ENCODE measurements around the gene MCC. TPM values are rescaled to one million over a fixed set of nuclear protein-coding genes. Genes with fewer than 3 reads are reported as not detected.

Gene MCC
- total and polyA plus RNA-seq, 4 donors: 1.6 to 38.6 (median 11.2) TPM

DNA sequence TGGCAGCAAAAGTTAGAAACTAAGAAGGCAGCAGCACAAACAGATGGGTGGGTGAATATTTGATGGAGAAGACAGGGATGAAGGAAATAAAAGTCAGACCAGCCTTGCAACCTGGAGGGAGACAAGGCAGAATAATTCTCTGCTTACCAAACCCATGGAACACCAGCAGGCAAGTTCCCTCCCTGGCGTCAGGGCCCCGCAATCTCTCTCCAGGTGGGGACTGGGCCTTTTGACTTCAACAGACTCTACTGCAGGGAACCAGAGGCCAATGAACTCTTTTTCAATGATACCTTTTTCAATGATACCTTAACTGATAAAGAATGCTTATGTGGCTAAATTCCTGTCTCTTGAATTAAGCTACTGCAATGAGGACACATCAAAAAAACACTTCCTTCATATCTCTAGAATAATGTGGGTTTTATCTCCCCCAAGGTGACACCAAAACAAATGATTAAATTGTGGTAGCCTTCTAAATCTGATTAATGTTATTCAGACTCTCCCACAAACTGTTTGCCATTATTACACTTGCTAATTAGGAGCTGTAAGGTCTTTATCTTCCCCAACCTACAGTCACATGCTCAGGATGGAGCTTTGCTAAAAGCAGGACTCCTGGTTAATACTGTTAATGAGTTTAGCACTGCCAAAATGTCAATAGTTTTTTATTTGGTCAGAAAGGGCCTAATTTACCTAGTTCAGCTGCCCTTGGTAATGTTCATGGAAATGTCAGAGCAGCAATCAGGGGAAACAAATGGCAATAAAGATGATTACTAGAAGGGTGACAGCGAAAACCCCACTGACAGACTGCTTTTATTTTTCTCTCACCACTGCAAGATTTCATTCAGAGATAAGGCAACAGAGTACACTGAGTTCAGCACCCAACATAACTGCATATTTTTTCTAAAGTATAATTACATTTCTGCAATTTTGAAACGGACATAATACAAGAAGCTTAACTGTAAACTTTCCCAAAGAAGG, 218.9 kb downstream of the MCC start:
- TF ChIP-seq CTCF (IDR thresholded peaks at IDR 0.05; ENCODE audit: control extremely low read depth, extremely low read depth): no peak
- Histone ChIP-seq H3K36me3 (ENCODE audit: control insufficient read depth in 4 of 4, insufficient read depth in 4 of 4, low read length in 4 of 4) (no peaks in the 10 kb centered on the region), H3K27me3 (ENCODE audit: control insufficient read depth in 3 of 3, insufficient read depth in 3 of 3, low read length in 2 of 3) (no peaks in the 10 kb centered on the region), H3K9ac (ENCODE audit: insufficient read depth in 1 of 2, low read length in 2 of 2) (no peak overlapping the region), H3K9me3 (ENCODE audit: control insufficient read depth in 4 of 4, insufficient read depth in 3 of 4, low read length in 3 of 4) (no peaks in the 10 kb centered on the region), H3K4me3 (no peak overlapping the region), H3K27ac (ENCODE audit: low read depth in 1 of 2, low read length in 1 of 2) (no peak overlapping the region), H3K4me1 (ENCODE audit: control insufficient read depth in 5 of 5, insufficient read depth in 5 of 5, low read length in 5 of 5) (peaks cover 0 to 45% (median 1%) of the 10 kb centered on the region in 5 donors)
- no peak for DNase-seq
- no peak for ATAC-seq (ENCODE audit: insufficient read depth, low FRiP score)
- WGBS, 2 donors: 74 to 78% methylated on average over 4 of the region's 4 CpGs

GRCh38 chr5:113268232-113268631, 220.0 kb downstream of the MCC start:
- H3K9me3 ChIP-seq (ENCODE audit: control insufficient read depth in 4 of 4, insufficient read depth in 3 of 4, low read length in 3 of 4): no peaks in the 10 kb centered on the region
- peaks cover 0 to 41% (median 2%) of the 10 kb centered on the region in 5 donors for H3K4me1 ChIP-seq (ENCODE audit: control insufficient read depth in 5 of 5, insufficient read depth in 5 of 5, low read length in 5 of 5)
- H3K9ac ChIP-seq (ENCODE audit: insufficient read depth in 1 of 2, low read length in 2 of 2): no peak overlapping the region
- no peak for TF ChIP-seq CTCF (IDR thresholded peaks at IDR 0.05; ENCODE audit: control extremely low read depth, extremely low read depth)
- DNase-seq (no peak), ATAC-seq (ENCODE audit: insufficient read depth, low FRiP score) (no peak)
- WGBS, 2 donors: 89 to 95% methylated on average over 4 of the region's 4 CpGs
- no peaks in the 10 kb centered on the region for H3K36me3 ChIP-seq (ENCODE audit: control insufficient read depth in 4 of 4, insufficient read depth in 4 of 4, low read length in 4 of 4)
- no peaks in the 10 kb centered on the region for H3K27me3 ChIP-seq (ENCODE audit: control insufficient read depth in 3 of 3, insufficient read depth in 3 of 3, low read length in 2 of 3)
- H3K4me3 ChIP-seq: no peak overlapping the region
- no peak overlapping the region for H3K27ac ChIP-seq (ENCODE audit: low read depth in 1 of 2, low read length in 1 of 2)

DNA sequence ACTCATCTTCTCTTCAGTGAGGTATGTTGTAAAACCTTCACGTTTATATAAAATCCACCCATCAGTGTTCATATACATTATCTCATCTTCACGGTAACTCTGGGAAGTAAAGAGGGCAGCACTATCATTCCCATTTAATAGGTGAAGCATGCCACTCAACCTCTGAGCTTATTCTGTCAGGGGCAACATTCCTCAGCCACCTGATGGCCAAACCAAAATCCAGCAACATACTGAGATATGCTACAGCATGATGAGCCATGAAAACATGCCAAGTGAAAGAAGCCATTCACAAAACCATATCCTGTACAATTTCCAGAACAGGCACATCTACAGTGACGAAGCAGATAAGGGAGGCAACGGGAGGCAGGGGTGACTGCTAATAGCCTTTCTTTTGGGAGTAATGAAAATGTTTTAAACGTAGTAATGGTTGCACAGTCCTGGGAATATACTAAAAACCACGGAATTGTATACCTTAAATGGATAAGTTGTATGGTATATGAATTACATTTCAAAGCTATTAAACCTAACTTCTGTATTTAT, 220.8 kb downstream of the MCC start:
- H3K4me1 ChIP-seq (ENCODE audit: control insufficient read depth in 5 of 5, insufficient read depth in 5 of 5, low read length in 5 of 5): peaks cover 0 to 42% (median 8%) of the 10 kb centered on the region in 5 donors
- ATAC-seq (ENCODE audit: insufficient read depth, low FRiP score): no peak
- no peak overlapping the region for H3K4me3 ChIP-seq
- no peak for TF ChIP-seq CTCF (IDR thresholded peaks at IDR 0.05; ENCODE audit: control extremely low read depth, extremely low read depth)
- WGBS, 2 donors: 87 to 91% methylated on average over 6 of the region's 6 CpGs
- no peak overlapping the region for H3K9ac ChIP-seq (ENCODE audit: insufficient read depth in 1 of 2, low read length in 2 of 2)
- no peaks in the 10 kb centered on the region for H3K9me3 ChIP-seq (ENCODE audit: control insufficient read depth in 4 of 4, insufficient read depth in 3 of 4, low read length in 3 of 4)
- no peak overlapping the region for H3K27ac ChIP-seq (ENCODE audit: low read depth in 1 of 2, low read length in 1 of 2)
- H3K27me3 ChIP-seq (ENCODE audit: control insufficient read depth in 3 of 3, insufficient read depth in 3 of 3, low read length in 2 of 3): no peaks in the 10 kb centered on the region
- no peaks in the 10 kb centered on the region for H3K36me3 ChIP-seq (ENCODE audit: control insufficient read depth in 4 of 4, insufficient read depth in 4 of 4, low read length in 4 of 4)
- no peak for DNase-seq
